NCI-H2081 (cell line): ENCODE data around the gene TMOD2.

ENCODE experiments used
- DNase-seq, 2 experiments: peaks; one replicate each; lab custom pipeline; 2025; lab: John Stamatoyannopoulos, UW

Gene TMOD2

DNA sequence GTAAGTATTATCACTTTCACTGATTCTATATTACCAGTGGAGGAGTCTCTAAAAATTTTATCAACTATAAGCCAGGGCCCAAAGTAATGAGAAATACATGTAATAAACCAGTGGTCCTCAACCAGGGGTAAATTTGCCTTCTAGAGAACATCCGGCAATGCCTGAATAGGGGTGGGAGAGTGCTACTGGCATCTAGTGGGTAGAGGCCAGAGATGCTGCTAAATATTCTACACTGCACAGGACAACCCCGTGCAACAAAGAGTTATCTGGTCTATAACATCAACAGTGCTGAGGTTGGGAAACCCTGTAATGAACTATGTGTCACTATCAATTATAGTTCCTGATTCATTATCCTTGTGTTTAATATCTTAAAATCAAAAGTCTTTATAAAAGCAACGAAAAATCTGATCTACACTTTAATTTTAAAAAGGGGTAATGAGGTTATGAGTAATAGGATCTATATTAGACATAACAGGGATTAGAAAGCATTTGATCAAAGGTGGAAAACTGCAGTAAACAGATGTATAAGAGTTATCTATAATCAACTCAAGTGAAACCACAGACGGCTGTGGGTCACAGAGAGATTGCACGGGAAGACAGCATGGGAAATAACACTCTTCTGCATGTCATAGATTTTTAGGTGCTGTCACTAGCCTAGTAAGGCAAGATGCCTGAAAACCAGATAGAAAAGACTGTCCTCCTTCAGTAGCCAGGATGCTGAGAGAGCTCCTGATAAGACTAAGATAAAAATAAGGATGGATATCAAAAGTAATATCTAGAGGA, 16.0 kb upstream of the TMOD2 start:
- DNase-seq = peak; percentile 7 to 29

DNA sequence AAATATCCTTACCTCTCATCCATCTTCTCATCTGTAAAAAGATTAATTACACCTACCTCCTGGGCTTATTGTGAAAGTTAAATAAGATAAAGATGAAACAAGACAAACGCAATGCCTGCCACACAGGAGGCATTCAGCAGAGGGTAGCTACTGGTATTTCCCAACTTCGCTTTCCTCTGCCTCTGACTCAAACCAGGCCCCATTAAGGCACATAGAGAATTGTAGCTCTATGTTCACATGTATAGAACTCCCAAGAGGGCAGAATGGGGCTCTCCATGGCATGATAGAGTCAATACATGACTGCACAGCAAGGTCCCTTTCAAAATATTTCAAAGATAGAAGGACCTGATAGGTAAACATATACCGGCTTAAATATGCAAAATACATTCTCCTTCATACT, 15.3 kb upstream of the TMOD2 start:
- DNase-seq = peak in 1 of 2 experiments; percentile 19

DNA sequence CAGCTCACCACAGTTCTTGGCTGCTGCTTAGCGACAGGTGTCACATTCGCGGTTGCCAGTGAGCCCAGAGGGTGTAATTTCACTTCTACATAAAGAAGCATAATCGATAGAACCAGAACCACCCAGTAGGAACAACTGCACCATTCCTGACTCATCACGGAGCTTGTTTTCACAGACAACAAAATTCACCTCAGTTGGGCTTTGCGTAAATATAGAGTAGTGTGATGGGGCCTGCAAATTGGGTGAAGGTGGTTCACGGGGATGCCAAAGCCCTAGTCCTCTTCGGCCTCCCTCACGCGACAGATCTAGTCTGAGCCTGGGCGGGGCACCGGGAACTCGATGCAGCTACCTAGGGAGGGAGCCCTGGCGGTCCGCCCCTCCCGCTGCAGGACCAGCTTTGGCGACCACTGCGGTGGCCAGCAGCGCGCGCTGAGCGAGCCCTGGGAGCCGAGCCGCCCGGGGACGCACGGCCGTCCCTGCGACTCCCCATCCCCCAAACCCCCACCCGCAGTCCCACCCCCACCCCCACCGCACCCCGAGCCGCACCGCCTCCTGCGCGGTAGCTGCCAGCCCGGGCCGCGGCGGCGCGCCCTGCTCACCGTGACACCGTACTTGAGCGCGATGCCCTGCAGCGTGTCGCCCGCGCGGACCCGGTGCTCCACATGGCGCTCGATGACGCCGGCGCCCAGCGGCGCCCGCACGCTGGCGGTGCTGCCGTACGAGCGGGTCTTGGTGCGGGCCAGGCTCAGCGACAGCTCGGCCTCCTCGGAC, 14.5 kb upstream of the TMOD2 start:
- DNase-seq = peak; percentile 65 to 73

DNA sequence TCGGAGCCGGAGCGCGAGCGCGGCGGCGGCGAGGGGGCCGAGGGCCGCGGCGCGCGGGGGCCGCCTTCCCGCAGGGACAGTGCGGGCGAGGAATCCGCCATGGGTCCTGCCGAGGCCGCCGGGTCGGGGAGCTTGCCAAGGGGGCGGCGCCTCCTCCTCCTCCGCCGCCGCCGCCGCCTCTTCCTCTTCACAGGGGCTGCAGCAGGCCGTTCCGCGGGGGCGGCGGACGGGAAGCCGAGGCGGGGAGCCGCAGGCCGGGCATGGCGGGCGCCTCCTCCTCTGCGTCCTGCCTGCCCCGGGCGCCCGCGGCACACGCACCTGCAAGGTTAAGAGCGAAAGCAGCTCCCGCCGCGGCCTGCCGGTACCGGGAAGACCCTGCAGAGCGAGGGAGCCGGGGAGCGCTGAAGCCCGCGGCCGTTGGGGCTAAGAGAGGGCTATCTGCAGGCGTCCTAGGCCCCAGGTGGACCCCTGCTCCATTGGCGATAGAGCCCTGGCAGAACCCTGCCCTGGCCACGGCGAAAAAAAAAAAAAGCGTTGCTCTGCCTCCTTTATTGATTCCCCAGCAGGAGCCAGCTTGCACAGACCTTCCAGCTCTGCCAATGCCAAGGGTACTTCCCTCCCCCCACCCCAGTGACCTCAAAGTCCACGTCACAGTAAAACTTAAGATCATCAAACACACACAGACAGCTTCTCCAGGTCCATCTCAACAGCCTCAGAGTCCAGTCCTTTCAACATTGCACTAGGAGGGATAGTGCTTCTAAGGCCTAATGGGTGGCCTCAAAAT, 13.7 kb upstream of the TMOD2 start, which contains the start of gene LYSMD2:
Gene LYSMD2, minus strand, starts transcription at position 134 of the 784 bp plus-strand sequence. Its CDS starts 33 bp downstream, at position 101.
- DNase-seq = peak; percentile 41 to 66

DNA sequence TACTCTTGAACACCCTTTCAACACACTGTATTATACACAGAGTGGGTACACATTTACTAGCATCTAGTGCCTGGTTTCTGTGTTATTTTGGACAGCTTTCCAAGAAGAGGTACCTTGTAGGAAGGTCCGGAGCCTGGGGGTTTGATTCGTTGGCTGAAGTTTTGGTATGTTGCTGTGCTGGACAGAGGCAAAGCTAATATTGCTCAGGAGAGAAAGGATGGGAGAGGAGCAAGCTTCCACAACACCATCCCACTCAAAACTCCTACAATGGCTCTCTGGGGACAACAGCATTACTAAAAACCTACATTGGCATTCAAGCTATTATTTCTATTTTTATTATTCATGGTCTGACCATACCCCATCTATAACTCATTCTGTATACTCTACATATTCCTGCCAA, 12.8 kb upstream of the TMOD2 start:
- no peak for DNase-seq

DNA sequence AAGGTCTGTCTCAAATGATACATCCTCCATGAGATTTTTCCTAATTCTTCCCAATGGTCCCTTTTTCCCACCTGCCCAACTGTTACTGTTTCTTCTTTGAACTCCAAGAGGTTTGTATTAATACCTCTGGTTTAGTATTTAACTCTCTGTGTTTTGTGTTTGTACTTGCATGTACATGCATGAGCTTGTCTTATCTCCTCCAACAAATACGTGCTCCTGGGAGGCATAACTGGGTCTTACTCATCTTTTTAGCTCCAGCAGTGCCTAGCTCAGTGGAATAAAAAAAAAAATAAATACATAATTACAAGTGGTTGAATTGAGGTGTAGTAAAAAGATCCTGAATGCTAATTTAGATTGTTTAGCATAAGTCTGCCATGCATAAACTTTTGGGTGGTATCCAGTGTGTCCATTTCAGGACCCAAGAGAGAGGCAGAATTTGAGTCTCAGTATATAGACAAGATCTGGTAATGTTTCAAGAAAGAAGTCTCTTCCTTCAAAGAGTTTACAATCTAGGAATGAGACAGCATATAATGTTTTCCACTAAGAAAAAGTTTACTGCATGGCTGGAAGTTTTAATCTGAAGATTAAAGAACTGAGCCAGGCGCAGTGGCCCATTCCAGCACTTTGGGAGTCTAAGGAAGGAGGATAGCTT, 12.2 kb upstream of the TMOD2 start:
- DNase-seq = no peak

DNA sequence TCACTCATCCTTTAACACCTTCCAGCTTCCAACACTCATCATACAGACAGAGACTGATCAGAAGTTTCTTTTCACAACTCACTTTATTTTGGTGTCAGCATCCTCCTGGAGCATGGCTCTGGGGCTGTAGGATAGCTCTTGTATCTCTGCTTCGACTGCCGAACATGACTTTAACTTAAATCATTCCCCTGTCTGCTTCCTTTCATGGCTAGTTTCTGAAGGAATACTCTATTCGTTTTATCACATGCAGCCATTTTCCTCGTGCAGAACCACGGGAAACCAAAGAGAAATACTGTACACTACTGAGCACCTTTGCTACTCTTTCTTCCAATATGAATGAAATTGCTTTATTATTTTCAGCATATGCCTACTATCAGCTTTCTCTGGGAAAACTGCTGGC, 2.1 kb upstream of the TMOD2 start:
- no peak for DNase-seq

DNA sequence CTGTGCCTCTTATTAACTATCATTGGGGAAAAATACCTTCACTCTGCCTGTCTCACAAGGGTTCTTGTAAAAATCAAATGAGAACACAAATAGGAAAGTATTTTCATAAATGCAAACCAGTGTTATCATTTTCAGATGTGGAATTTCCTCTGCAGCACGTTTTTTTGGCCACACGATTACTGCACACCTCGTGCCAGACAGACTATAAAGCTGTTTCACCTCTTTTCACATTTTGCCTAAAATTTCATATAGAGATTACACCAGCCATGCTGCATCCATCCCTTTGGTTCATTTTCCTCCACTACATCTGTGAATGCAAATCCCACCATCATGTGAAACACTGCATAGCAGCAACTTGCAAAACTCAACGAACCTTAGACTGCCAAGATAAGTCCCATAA, 1.2 kb upstream of the TMOD2 start:
- DNase-seq = no peak

DNA sequence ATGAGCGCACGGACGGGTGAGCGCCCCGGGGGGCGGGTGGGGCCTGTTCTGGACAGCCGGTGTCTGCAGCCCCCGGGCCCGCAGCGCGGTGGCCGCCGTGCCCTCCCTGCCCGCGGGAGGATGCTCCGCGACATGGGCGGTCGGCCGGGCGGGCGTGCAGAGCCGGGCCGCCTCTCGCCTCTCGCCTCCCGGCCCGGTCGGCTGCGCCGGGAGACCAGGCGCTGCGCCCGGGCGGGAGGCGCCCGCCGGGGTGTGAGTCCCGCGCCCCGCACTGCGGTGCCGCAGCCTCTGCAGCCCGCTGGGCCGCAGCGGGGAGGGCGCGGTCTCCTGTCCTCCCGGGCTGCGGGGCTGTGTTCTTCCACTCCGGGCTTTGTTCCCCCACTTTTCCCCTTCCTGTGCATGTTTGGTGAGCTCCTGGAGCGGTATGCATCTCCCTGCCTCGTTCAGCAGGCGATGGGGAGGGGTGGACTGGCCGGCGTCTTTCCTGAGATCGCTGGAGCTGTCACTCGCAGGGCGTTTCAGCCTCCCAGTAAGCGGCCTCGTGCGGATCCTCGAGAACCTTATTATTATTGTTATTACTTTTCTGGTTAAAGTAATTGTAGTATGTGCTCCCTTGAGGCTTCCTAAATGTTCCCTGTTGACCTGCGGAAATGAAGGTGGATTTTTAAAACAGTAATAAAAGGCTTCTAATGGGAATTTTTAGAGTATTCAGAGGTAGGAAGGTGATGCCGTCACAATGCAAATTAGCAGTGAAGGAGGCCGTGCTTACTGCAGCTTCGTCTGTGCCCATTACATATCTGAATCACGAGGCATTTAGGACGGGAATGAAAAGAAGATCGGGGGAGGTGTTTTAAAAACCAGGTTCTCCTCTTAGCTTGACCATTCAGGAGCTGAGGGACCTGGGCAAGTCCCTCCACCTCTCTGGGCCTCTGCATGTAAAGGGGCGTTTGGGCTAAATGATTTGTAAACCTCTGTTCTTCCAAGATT, 593 bp downstream of the TMOD2 start:
- DNase-seq = peak; percentile 39 to 70

DNA sequence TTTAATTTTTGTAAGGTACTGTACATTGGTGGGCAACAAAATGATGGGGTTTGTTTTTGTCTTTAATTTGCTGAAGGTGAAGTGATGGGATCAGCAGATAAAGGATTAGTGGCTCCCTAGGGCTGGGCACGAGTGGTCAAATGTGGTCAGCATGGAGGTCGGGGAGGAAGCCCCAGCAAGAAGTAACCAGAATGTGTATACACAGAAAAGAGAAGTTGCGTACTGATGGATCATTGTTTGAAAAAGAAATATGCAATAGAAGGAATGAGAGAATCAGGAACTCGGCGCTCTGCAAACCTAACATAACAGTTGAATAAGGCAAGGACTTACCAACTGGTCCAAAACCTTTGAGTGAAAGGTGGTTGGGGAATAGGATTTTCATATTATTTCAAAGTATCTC, 1.5 kb downstream of the TMOD2 start:
- no peak for DNase-seq

DNA sequence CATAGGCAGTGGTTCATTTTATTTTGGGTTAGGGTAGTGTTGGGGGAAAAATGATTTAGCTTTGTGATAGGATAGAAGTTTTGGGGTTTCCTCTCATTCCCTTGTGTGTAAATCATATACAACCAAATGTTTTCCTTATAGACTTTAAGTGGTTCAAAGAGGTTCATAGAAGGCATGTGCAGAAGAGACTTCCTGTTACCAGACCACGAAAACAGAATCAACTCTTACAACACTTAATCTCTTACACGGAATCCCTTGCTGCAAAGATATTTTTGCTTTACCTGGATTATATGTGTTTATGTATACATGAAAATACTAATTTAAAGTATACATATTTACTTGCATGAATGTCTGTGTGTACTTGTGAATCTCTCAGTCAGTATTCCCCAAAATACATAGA, 2.9 kb downstream of the TMOD2 start:
- DNase-seq = no peak

DNA sequence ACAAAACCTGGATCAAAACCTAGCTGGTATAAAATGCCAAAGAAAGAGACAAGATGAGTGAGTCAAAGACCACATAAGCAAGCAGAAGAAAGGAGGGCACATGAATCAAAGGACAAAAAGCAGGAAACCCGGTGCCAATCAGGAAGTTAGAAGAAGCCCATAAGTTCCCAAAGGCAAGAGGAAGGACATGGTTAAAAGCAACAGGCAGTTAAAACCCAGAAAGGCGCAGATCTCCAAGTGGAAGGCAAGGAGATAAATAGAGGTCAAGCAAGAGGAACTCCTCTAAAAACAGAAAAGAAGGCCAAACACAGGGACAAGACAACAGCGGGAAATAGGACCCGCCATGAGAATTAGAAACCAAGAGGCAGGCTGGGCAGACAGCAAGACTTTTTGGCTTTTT, 4.4 kb downstream of the TMOD2 start:
- DNase-seq = no peak

DNA sequence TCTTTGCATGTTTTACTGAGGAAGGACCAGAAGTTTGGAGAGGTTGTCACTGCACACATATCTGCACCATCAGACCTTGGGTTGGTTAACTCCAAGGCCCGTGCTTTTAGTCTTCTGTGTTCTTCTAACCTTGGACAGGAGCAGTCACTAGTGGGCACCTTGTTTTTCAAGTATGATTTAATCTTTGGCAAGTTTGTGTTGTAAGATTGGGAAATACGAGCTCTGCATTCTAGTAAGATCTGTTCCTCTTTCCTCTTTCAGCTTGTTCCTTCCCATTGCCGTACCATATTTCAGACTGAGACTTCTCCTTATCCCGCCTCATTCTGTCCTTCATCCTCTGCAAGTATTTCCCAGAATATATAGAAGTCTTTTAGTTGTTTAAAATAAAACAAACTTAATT, 5.1 kb downstream of the TMOD2 start:
- no peak for DNase-seq

DNA sequence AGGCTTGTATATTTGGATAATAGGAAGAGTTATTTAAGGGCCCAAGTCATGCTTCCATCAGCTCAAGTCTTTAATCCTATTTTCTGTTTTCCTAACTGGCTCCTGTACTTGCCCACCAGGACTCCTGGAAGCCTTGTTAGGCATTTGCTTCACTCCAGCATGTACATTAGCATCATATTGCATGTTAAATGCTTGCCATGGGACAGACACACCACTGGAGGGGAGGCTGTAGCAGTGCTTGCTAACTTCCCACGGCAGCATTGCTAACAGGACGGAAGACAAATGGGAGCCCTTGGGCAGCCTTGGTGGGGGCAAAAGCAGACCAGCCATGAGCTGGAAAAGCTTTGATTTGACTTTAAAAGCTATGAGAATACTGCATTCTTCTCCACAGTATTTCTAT, 6.1 kb downstream of the TMOD2 start:
- no peak for DNase-seq

DNA sequence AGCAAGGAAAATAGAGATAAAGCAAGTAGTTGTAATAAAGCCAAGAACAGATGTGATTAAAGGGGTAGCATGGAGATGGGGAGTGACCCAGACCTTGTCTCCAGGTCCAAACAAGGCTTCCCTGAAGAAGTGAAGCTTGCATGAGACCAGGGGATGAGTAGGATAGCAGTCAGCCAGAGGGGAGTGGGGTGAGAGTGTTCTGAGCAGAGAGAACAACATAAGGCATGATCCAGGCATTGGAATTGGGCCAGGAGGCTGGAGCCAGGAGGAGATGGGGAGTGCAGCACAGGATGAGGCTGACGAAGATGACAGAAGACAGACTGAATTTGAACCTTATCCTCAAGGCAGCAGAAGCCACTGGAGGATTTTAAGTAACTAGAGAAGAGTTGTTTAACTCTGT, 7.2 kb downstream of the TMOD2 start:
- DNase-seq = no peak

DNA sequence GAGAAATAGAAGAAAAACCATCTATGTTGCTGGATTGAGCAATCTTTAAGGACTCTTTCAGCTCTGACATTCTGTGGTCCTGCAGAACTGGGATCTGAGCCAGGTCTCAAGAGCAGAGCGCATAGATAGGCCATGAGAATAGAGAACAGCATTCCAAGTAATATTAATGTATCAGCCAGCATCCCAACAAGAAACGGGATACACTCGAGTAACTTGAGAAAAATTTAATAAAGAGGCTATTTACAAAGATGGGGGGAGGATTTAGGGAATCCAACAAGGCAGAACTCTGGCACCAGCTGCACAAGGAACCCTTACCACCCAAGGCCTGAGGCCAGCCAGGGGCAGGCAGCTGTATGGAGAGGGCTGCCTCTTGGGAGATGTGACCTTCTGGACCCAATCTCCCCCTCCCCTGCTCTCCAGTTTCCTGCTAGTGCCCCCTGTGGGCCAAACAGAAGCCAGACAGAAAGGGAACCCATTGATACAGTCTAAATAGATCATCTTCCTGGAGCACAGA, 8.2 kb downstream of the TMOD2 start:
- DNase-seq = no peak

DNA sequence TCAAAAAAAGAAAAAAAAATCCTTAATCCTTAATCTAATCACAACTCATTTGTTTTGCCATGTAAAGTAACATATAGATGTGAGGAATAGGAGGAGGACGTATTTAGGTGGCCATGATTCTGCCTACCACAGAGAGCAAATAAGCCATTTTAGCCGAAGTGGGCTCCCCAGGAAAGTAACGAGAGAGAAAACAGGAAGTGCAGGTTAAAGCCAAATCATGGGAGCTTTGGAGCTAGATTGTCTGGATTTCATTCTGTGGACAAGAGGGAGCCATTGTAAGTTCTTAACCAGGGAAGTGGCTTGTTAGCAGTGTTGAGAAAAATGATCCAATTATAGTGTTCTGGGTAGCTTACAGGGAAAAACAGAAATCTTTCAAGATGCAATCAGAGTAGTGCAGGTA, 9.4 kb downstream of the TMOD2 start:
- DNase-seq = peak in 1 of 2 experiments; percentile 67

DNA sequence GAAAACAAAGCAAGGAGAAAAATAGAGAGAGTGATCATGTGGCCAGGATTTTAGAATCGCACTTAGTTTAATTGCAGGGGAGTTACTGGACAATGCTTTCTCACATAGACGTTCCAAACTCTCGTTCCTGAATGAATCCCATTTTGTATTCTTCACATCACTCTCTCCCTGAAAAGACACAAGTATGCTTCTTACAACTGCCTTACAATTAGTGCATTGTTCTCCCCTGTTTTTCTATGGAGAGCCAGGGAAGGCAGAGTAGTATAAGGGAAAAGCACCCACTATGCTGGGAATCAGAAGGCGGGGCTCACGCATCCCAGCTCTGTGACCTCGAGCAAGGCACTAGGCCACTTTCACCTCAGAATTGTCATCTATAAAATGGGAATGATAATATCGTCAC, 14.4 kb downstream of the TMOD2 start:
- no peak for DNase-seq

DNA sequence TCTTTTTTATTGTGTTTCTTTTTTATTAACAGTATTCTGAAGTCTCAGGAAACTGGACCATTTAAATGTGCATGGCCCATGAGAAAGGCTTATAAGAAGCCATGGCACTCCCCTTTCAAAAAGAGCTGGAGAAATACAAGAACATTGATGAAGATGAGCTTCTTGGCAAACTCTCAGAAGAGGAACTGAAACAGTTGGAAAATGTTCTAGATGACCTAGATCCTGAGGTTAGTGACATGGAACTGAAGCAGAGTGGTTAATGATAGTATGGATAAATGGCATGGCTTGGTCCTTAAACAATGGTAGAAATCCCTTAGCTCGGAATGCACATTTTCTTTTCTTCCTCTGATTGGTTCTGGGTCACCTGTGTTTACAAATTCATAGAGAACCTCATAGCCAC, 14.9 kb downstream of the TMOD2 start:
- DNase-seq = no peak

DNA sequence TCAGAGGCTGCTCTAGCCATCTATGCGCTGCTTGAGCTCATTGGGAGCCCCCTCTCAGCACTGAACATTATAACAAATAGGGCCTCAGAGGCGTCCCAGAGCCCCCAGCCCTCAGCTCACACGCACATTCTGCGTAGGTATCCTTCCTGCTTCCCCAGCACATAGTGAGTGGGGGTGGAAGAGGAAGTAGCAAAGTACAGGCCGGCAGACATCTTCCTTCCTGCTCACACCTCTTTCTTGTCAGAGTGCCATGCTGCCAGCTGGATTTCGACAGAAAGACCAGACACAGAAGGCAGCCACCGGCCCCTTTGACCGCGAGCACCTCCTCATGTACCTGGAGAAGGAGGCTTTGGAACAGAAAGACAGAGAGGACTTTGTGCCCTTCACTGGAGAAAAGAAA, 16.6 kb downstream of the TMOD2 start:
- DNase-seq = no peak

DNA sequence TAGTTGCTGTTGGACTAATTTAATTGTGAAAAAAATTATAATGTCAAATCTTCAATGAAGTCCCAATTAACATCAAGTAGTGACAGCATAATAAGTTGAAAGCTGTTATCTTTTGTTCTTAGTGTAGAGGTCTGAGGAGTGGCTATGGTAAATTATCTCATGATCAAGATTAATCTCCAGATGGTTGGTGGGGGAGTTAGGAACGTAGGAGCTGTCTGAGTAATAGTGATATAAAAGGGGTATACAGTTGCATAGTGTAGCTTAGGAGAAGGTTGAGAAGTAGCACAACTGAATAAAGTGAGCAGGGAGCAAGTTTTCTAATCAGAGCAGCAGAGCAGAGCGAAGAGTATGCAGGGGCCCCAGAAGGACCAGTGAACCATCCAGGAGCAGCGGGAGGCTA, 19.5 kb downstream of the TMOD2 start:
- DNase-seq = no peak
